GM23248 (cell line): ENCODE data around the gene PKNOX2. TPM values are rescaled to one million over a fixed set of nuclear protein-coding genes. Genes with fewer than 3 reads are reported as not detected.

Experiments used
- DNase-seq: peaks from one replicate; pipeline ENCODE4 v3.0.0-alpha.2; 2015
- H2AFZ ChIP-seq: fragments of 200-600 bp; sonication (generic); 2 replicates; pipeline ENCODE4 v1.6.1; 2016; ENCODE audit warnings: antibody characterized with exemption
- H3F3A ChIP-seq: fragments of 200-600 bp; sonication (generic); 2 replicates; pipeline ENCODE4 v1.6.1; 2016; ENCODE audit warnings: mild to moderate bottlenecking, antibody characterized with exemption, mixed run types; ENCODE audit not compliant: insufficient read depth
- H3K27ac ChIP-seq: fragments of 200-600 bp; sonication (generic); 2 replicates; pipeline ENCODE4 v1.5.1; 2016; ENCODE audit warnings: mild to moderate bottlenecking
- H3K27me3 ChIP-seq: fragments of 200-600 bp; sonication (generic); replicated peaks from 2 replicates; pipeline ENCODE4 v1.6.1; 2016; ENCODE audit warnings: mild to moderate bottlenecking; ENCODE audit not compliant: insufficient read depth
- H3K36me3 ChIP-seq: fragments of 200-600 bp; sonication (generic); 2 replicates; pipeline ENCODE4 v1.6.1; 2016; ENCODE audit warnings: low read depth, mild to moderate bottlenecking
- H3K4me1 ChIP-seq: fragments of 200-600 bp; sonication (generic); 2 replicates; pipeline ENCODE4 v1.6.1; 2016; ENCODE audit warnings: mild to moderate bottlenecking; ENCODE audit not compliant: insufficient read depth
- H3K4me2 ChIP-seq: fragments of 200-600 bp; sonication (generic); one replicate; pipeline ENCODE4 v1.6.1; 2016; ENCODE audit warnings: mild to moderate bottlenecking; ENCODE audit not compliant: unreplicated experiment
- H3K4me3 ChIP-seq: fragments of 200-600 bp; sonication (generic); 2 replicates; pipeline ENCODE4 v1.5.1; 2016; ENCODE audit warnings: mild to moderate bottlenecking
- H3K79me2 ChIP-seq: fragments of 200-600 bp; sonication (generic); 2 replicates; pipeline ENCODE4 v1.6.1; 2016; ENCODE audit warnings: mild to moderate bottlenecking; ENCODE audit not compliant: insufficient read depth
- H3K9ac ChIP-seq: fragments of 200-600 bp; sonication (generic); 2 replicates; pipeline ENCODE4 v1.6.1; 2016; ENCODE audit warnings: mild to moderate bottlenecking
- H3K9me2 ChIP-seq: fragments of 200-600 bp; sonication (generic); 2 replicates; pipeline ENCODE4 v1.6.1; 2016; ENCODE audit warnings: mixed run types, mild to moderate bottlenecking, moderate library complexity; ENCODE audit not compliant: insufficient read depth
- H3K9me3 ChIP-seq: fragments of 200-600 bp; sonication (generic); one replicate; pipeline ENCODE4 v1.6.1; 2017; ENCODE audit warnings: low read depth
- H4K20me1 ChIP-seq: fragments of 200-600 bp; sonication (generic); 2 replicates; pipeline ENCODE4 v1.6.0; 2016; ENCODE audit not compliant: insufficient read depth
- EZH2 ChIP-seq: fragments of 200-600 bp; sonication (generic); IDR thresholded peaks from 2 replicates; pipeline ENCODE4 v1.6.1; 2018; ENCODE audit warnings: antibody characterized with exemption, mild to moderate bottlenecking; ENCODE audit not compliant: insufficient read depth, poor library complexity, severe bottlenecking
- EZH2phosphoT487 ChIP-seq: fragments of 200-600 bp; sonication (generic); IDR thresholded peaks from 2 replicates; pipeline ENCODE4 v1.6.1; 2018; ENCODE audit warnings: antibody characterized with exemption, moderate library complexity, mild to moderate bottlenecking, low read depth; ENCODE audit not compliant: insufficient read depth
- WGBS, 2 experiments: methylation state at CpG; one replicate each; pipeline ENCODE4 v1.1.6; 2015 to 2017; ENCODE audit warnings: low lambda C conversion rate in 2 of 2, low coverage in 1 of 2; ENCODE audit errors: missing lambda C conversion rate in 2 of 2; 5-methylcytosine and 5-hydroxymethylcytosine counted together
- in situ Hi-C: fragments of 300-500 bp; cut with MboI; formaldehyde crosslinking; loops from 2 replicates; pipeline ENCODE4 v1.15.0; 2020
- polyA plus RNA-seq: library from polyadenylated mRNA; unstranded; fragments of >200 nt; fragmentation: Nextera tagmentation; extraction: Ambion mirVana; gene quantifications from 2 replicates; pipeline ENCODE4 v1.2.1, GENCODE V29; 2016
- total RNA-seq: library from RNA; depleted of rRNA; stranded (reverse); fragments of >200 nt; shearing (Covaris generic); gene quantifications from 2 replicates; pipeline ENCODE4 v1.2.3, GENCODE V29; 2014

The PKNOX2 gene
- total and polyA plus RNA-seq, 2 experiments from 2014 or later = 0.21 to 0.76 TPM

- TF ChIP-seq EZH2phosphoT487 = no peak
- TF ChIP-seq EZH2 = no peak
- no peaks in the 10 kb centered on the region for H3K36me3 ChIP-seq
- H3K27me3 ChIP-seq = no peaks in the 10 kb centered on the region
- WGBS, 2 experiments = 66 to 70% methylated on average over 8 of the region's 8 CpGs
- in situ Hi-C loops = no loop called here
- H3K9ac ChIP-seq = no peak overlapping the region
- no peaks in the 10 kb centered on the region for H4K20me1 ChIP-seq
- H3K79me2 ChIP-seq = no peaks in the 10 kb centered on the region
- H3K9me3 ChIP-seq = no peaks in the 10 kb centered on the region
- H3K9me2 ChIP-seq = no peaks in the 10 kb centered on the region
- H2AFZ ChIP-seq = no peak overlapping the region
- no peak overlapping the region for H3K4me3 ChIP-seq
- peaks cover 6% of the 10 kb centered on the region; the same call in 1 of the 2 replicates for H3K4me1 ChIP-seq
- no peaks in the 10 kb centered on the region for H3F3A ChIP-seq
- no peak for DNase-seq
- H3K27ac ChIP-seq = no peak overlapping the region
- H3K4me2 ChIP-seq = no peak overlapping the region
Measured at GRCh38 chr11:125286486-125286885, 121.9 kb downstream of the PKNOX2 start.

- no peaks in the 10 kb centered on the region for H3K27me3 ChIP-seq
- H3K27ac ChIP-seq = no peak overlapping the region
- no peak overlapping the region for H3K4me2 ChIP-seq
- H2AFZ ChIP-seq = 0 out of 2 replicates have a peak overlapping the region, but pooled peaks have one; percentile 37
- no peak overlapping the region for H3K9ac ChIP-seq
- no peaks in the 10 kb centered on the region for H3K36me3 ChIP-seq
- H3F3A ChIP-seq = no peaks in the 10 kb centered on the region
- H3K4me1 ChIP-seq = 0 out of 2 replicates have a peak, but pooled peaks cover under 1% of the 10 kb centered on the region
- no peaks in the 10 kb centered on the region for H3K9me3 ChIP-seq
- no peak overlapping the region for H3K4me3 ChIP-seq
- no peaks in the 10 kb centered on the region for H3K79me2 ChIP-seq
- no peaks in the 10 kb centered on the region for H3K9me2 ChIP-seq
- H4K20me1 ChIP-seq = no peaks in the 10 kb centered on the region
- in situ Hi-C loops = no loop called here
- WGBS, 2 experiments = 38 to 41% methylated on average over 11 of the region's 11 CpGs
- peak; percentile 18 for DNase-seq
- TF ChIP-seq EZH2 (no peak), EZH2phosphoT487 (no peak)
Measured at GRCh38 chr11:125287491-125288210, 123.1 kb downstream of the PKNOX2 start.

- Histone ChIP-seq H3K36me3 (no peaks in the 10 kb centered on the region), H3F3A (no peaks in the 10 kb centered on the region), H4K20me1 (no peaks in the 10 kb centered on the region), H3K27me3 (no peaks in the 10 kb centered on the region; the same call in 1 of the 2 replicates), H3K4me1 (no peaks in the 10 kb centered on the region), H3K79me2 (no peaks in the 10 kb centered on the region), H3K4me2 (no peak overlapping the region), H3K9ac (no peak overlapping the region), H3K27ac (no peak overlapping the region), H3K9me3 (no peaks in the 10 kb centered on the region), H3K9me2 (no peaks in the 10 kb centered on the region), H2AFZ (no peak overlapping the region), H3K4me3 (no peak overlapping the region)
- TF ChIP-seq EZH2 (no peak), EZH2phosphoT487 (no peak)
- 63 to 66% methylated on average over 9 of the region's 9 CpGs for WGBS, 2 experiments
- no peak for DNase-seq
- in situ Hi-C loops = no loop called here
Measured at GRCh38 chr11:125289419-125290098, 125.0 kb downstream of the PKNOX2 start.

GRCh38 chr11:125290263-125290662 is 125.7 kb downstream of the PKNOX2 start:
- DNase-seq = no peak
- Histone ChIP-seq H3K4me2 (no peak overlapping the region), H3K9me3 (no peaks in the 10 kb centered on the region), H3F3A (no peaks in the 10 kb centered on the region), H4K20me1 (no peaks in the 10 kb centered on the region), H3K79me2 (no peaks in the 10 kb centered on the region), H3K9ac (no peak overlapping the region), H2AFZ (no peak overlapping the region), H3K27ac (no peak overlapping the region), H3K4me3 (no peak overlapping the region), H3K4me1 (no peaks in the 10 kb centered on the region), H3K9me2 (no peaks in the 10 kb centered on the region), H3K27me3 (no peaks in the 10 kb centered on the region; the same call in 1 of the 2 replicates), H3K36me3 (no peaks in the 10 kb centered on the region)
- 80 to 83% methylated on average over 5 of the region's 5 CpGs for WGBS, 2 experiments
- in situ Hi-C loops = no loop called here
- TF ChIP-seq EZH2 = no peak
- TF ChIP-seq EZH2phosphoT487 = no peak
